Stimulated activated CD8-positive, alpha-beta memory T cell treated with anti-CD3 and anti-CD28 coated beads, Interleukin-15, amount 100 ng/mL, for 1 hour (primary cell): ENCODE measurements around the gene SFT2D3.

Experiments
- DNase-seq: peaks from one replicate; pipeline ENCODE4 v3.0.0-alpha.2; 2020; ENCODE audit warnings: low read depth

Gene SFT2D3

GRCh38 chr2:127664065-127664894 lies 37.0 kb upstream of the SFT2D3 start:
- no peak for DNase-seq

GRCh38 chr2:127664895-127665225 lies 36.4 kb upstream of the SFT2D3 start:
- no peak for DNase-seq

GRCh38 chr2:127665267-127665893 lies 35.9 kb upstream of the SFT2D3 start:
- no peak for DNase-seq

GRCh38 chr2:127669056-127669455 lies 32.2 kb upstream of the SFT2D3 start:
- DNase-seq = no peak

GRCh38 chr2:127670055-127670956 lies 31.0 kb upstream of the SFT2D3 start:
- no peak for DNase-seq

GRCh38 chr2:127670957-127671290 lies 30.4 kb upstream of the SFT2D3 start:
- no peak for DNase-seq

- DNase-seq = no peak
These were observed 29.6 kb upstream of the SFT2D3 start for GRCh38 chr2:127671557-127672302.

GRCh38 chr2:127672341-127673224 lies 28.7 kb upstream of the SFT2D3 start:
- DNase-seq = no peak

GRCh38 chr2:127673291-127674069 lies 27.8 kb upstream of the SFT2D3 start:
- DNase-seq = no peak

GRCh38 chr2:127674241-127675209 lies 26.8 kb upstream of the SFT2D3 start:
- no peak for DNase-seq

GRCh38 chr2:127675331-127676261 lies 25.7 kb upstream of the SFT2D3 start, which contains the start of gene LIMS2:
Gene LIMS2 (minus strand): TSS chr2:127675530. CDS start chr2:127675024, 506 bp downstream.
- no peak for DNase-seq

- no peak for DNase-seq
These were observed 24.4 kb upstream of the SFT2D3 start for GRCh38 chr2:127676906-127677305.

GRCh38 chr2:127678531-127678930 lies 22.8 kb upstream of the SFT2D3 start:
- DNase-seq = no peak

- DNase-seq = no peak
These were observed 22.3 kb upstream of the SFT2D3 start for GRCh38 chr2:127678991-127679390.

GRCh38 chr2:127679680-127680361 lies 21.5 kb upstream of the SFT2D3 start:
- DNase-seq = no peak

- no peak for DNase-seq
These were observed 20.5 kb upstream of the SFT2D3 start for GRCh38 chr2:127680706-127681287.

GRCh38 chr2:127681288-127681804 lies 20.0 kb upstream of the SFT2D3 start:
- DNase-seq = no peak
